ENCODE results near the gene VWC2.

VWC2 gene

DNA sequence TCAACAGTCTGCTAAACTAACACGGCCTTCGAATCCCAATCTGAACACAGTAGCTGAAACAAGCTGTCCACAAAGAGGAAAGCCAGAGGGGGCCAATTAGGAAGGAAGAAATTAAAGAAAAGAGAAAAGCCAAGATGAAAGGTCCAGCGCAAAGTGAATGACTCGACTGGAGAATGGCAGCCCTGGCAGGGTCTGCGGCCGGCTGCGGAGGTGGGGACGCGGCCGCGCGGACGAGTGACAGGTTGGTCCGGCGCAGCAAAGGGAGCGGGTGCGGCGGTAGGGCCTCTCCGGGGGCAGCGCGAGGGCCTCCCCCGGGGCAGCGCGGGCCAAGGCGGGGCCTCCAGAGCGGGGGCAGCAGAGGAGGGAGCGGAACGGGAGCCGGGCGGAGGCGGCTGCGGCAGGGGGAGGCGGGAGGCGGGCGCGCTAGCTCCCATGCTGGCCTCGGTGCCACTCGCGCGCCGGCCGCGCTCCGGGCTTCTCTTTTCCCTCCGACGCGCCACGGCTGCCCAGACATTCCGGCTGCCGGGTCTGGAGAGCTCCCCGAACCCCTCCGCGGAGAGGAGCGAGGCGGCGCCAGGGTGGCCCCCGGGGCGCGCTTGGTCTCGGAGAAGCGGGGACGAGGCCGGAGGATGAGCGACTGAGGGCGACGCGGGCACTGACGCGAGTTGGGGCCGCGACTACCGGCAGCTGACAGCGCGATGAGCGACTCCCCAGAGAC, at the start of gene VWC2:
Gene VWC2, plus strand, starts transcription at position 421 of the 718 bp plus-strand sequence. CDS start 1,798 bp downstream, outside the sequence.
- DNase-seq, result no peak

DNA sequence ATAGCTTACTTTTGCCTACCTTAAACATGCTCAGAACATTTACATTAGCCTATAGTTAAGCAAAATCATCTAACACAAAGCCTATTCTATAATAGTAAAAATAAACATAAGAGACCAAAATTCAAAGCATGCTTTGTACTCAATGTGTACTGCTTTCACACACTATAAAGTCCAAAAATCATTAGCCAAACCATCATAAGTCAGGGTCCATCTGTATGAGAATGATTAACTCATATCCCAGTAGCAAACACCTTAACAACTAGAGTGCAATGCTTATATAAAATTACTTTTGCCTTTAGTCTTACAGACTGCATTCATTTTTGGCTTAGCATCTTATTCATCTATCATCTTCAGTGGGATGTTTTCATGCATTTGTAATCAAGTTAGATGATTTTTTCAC, 49.4 kb upstream of the VWC2 start:
- DNase-seq, result no peak

DNA sequence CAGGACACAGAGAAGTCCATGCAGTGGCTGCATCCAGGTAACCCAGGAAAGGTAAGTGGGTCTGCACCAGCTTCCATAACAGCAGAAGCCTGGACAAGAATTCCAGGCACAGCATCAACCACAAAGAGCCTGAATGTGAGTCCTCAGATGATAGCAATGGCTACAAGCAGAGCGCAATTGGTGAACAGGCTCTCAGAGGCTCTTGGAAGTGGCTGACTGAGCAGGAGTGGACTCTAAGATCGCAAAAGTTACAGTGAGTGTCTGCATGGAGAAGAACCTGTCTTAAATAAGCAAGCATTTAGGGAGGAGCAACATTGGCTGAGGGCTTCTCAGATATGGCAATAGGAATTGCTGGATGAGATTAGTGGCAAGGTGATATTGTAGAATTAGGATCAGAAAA, 41.6 kb upstream of the VWC2 start:
- no peak for DNase-seq

DNA sequence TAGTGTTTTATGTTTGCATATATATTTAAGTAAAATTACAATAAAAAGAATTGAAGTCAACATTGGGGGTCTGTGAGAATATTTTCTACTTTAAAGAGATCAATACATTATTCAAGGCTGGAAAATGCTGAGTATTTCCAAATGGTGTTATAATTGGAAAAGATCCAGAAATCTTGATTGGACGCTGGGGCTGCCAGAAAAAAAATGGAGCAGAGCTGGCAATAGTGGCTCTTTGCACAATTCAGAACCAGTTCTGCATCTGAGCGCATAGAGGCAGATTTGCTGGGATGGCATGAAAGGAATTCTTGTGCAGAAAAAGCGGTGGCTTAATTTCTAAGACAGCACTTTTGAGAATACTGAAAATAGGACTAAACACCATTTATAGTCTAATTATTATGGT, 10.8 kb upstream of the VWC2 start:
- no peak for DNase-seq

DNA sequence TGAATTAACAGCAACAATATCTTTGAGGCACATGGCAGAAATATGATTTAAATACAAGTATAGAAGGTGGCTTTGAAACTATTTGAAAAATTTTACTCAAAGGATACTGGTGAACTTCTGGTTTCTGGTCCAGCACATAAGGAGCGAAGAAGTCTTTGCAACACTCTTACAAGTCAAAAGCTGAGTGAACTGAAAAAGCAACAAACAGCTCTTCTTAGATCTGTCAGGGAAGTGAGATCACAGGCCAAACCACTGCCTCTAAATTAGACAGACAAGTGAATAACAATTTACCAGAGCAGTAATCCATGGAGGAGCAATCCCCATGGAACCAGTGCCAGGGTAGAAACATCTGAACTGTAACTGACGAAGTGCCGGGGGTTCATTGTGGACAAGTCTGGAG, 9.6 kb upstream of the VWC2 start:
- DNase-seq, result no peak

DNA sequence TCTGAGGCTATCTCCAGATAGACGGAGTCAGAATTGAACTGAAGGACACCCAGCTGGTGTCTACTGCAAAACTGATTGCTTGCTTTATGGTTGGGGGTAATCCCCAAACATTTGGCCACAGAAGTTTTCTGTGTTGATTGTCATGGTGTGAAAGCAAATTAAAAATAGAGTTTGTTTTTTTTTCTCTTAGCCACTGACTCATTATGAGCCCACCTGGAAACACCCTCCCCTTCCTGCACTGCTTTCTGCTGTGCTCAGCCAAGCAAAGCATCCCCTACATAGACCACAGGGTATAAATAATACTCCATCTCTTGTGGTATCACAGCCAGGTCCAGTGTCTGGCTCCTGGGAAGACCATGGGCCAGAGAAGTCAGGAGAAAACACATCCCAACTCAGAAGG, 6.5 kb upstream of the VWC2 start:
- DNase-seq, result no peak

DNA sequence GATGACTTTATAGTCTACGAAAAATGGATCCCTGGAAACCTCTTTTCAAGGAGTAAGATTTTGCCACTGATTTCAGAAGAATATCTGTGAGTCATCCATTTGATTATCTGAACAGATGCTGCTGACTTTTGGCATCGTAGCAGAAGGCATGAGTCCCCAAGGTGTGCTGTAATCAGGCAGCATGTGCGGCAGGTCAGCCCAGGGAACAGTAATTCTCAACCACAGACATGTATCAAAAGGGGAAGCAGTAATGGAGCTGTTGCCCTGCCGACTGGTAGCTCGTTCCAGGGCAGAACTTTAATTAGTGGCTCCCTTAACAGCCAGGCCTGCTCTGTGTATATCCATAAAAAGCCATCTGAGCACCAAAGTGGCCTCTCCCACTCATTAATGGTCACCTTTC, 5.7 kb upstream of the VWC2 start:
- no peak for DNase-seq

DNA sequence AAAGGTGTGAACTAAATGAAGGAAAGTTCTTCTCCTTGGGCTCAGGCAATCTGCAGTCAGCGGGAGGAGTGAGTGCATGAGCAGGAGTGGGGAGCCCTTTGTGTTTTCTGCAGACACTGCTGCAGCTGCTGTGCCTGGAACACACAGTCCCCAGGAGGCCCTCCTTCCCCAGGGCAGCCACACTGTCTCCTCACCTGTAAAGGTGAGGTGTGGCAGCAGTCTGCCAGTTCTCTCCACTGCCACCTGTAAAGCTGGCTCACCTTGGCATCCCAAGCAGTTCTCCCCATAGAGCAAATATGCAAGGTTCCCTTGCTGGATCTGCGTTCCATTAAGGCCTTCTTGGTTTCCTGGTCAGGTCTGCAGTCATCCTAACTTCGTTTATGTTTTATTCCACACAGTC, 5.2 kb upstream of the VWC2 start:
- DNase-seq, result no peak

DNA sequence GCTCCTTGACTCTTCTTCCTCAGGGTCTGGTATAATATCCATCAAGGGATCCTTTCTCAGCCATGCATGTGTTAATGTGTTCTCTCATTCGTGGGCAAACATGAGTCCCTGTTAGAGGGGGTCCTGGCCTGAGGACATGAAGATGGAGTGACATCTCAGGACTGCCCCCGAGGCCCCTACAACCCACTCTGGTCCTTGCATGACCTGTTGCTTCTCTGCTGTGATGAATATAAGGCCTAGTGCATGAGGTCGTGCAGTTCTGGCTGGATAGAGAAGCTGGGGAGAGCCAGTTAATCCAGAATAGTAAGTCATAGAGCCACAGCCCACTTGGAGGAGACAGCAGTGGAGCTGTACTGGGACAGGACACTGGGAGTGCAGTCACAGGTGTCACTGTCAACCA, 4.6 kb upstream of the VWC2 start:
- no peak for DNase-seq

DNA sequence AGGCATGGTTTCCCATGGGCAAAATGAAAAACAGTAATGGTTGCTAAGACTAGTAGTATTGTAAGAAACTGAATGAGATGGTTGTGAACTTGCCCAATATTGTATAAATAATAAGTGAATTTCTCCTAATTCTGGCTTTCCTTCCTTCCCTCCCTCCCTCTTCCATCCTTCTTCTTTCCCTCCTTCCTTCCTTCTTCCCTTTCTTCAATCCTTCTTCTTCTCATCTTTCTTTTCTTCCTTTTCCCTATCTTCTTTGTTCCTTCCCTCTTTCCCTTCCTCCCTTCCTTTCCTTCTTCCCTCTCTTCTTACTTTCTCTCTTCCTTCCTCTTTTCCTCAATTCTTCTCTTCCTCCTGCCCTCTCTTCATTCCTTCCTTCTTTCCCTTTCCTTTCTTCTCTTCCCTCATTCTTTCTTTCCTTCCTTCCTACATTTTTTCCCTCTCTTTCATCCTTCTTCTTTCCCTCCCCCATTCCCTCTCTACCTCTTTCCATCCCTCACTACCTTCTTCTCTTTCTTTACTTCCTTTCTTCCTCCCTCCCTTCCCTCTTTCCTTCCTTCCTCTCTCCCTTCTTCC, 4.1 kb upstream of the VWC2 start:
- no peak for DNase-seq

DNA sequence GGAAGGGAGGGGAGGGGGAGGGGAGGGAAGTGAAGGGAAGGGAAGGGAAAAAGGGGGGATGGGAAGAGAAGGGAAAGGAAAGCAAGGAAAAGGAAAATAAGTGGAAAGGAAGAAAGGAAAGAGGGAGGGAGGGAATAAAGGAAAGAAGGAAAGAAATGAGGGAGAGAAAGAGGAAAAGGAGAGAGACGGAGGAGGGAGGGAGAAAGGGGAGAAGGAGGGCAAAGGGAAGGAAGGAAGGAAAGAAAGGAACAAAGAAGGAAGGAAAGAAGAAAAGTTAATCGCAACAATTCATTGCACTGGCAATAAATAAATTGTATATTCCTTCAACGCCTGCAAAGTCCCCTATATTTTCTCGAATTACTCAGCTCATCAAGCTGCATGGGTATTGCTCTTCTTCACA, 2.6 kb upstream of the VWC2 start:
- DNase-seq, result no peak

DNA sequence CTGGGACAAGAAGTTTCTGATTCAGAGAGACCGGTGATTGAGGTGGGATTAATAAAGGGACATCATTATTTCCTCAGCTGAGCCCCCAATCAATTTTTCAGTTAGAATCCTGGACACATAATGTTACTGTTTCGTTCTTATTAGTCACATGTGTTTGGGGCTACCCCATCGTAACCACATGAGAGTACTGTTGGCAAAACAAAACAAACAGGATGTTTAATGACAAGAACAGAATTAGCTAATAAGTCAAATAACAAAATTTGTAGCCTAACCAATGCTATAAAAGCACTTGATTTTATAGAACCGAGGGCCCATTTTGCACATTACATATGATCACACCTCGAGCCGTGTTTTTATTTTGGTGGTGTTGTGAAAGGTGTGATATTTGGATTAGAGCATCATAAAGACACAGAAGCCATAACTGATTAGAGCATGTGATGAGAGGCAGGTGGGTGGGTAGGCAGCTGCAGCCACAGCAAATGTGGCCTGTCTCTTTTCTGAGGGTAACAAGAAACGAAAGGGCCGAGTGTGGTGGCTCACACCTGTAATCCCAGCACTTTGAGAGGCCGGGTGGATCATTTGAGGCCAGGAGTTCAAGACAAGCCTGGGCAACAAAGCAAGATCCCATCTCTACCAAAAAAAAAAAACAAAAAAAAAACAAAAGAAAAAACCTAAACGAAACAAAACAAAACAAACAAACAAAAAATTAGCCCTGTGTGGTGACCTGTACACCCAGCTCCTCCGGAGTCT, 1.8 kb upstream of the VWC2 start:
- no peak for DNase-seq

DNA sequence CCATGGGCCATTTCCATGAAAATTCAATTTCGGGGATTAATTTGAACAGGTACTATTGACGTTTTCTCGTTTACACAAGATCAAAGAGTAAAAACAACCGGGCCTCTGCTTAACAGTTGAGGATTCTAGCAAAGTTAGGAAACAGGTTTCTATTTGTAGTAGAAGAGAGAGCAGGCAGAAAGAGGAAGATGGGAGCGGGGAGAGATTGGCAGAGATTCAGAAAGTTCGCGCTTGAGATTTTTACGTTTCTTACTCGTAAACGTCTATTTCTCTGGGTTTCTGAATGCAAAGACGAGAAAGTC, 571 bp upstream of the VWC2 start:
- no peak for DNase-seq

DNA sequence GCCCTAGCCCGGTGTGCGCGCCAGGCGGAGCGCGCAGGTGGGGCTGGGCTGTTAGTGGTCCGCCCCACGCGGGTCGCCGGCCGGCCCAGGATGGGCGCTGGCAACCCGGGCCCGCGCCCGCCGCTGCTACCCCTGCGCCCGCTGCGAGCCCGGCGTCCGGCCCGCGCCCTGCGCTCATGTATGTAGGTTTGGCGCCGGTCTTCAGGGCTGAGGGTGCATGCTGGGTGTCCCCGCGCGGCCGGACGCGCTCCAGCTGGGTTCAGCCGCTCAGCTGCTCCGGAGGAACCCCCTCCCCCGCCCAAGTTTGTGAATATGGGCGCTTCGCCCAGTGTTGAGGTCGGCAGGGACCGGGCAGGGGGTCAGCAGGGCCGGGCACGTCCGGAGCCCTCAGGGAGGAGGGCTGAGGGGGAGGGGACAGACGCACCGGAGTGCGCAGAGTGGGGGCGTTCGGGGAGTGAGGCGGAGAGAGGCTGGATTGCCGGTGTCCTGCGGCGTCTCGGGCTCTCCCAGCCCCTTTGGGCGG, 559 bp downstream of the VWC2 start:
- DNase-seq, result no peak

DNA sequence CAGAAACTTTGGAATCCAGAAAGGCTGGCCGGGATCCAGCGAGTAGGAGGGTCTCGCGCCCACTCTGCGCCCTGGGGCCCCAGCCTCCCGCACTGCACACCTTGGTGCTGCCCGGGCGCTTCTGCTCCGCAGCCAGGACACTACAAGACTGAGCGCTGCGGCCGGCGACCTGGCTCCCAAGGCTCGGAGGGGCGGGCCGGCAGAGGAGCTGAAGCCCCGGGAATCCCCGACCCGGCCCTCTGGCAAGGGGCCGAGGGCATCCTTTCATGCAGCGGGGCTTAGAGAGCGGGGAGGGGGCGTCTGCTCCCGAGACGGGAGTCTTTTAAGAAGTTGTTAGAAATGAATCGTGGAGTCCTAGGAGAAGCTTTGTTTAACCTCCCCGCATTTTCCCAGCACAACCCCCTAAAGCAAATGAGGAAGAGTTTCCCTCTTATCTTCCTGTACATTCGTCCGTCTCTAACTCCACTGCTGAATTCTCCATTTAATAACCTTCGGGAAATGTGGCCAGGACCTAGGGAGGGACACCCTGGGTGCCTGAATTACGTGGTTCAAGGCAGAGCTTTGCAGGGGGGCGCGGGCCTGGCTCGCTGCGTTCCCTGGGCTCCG, 1.1 kb downstream of the VWC2 start:
- DNase-seq, result no peak

DNA sequence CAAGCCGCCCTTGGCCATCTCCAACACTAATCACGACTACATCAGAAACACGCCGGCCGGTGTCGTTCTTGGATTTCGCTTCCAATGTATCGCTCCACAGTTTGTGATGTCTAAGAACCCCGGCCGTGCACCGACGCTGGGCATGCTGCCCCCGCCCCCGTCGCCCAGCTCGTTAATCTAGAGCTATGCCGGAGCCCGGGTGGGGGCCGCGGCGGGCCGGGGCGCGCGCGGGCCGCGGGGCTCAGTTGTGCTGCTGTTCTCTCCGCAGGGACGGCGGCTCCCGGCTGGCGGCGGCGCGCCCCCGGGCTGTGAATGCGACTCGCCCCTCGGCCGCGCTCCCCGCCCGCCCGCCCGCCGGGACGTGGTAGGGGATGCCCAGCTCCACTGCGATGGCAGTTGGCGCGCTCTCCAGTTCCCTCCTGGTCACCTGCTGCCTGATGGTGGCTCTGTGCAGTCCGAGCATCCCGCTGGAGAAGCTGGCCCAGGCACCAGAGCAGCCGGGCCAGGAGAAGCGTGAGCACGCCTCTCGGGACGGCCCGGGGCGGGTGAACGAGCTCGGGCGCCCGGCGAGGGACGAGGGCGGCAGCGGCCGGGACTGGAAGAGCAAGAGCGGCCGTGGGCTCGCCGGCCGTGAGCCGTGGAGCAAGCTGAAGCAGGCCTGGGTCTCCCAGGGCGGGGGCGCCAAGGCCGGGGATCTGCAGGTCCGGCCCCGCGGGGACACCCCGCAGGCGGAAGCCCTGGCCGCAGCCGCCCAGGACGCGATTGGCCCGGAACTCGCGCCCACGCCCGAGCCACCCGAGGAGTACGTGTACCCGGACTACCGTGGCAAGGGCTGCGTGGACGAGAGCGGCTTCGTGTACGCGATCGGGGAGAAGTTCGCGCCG, 1.9 kb downstream of the VWC2 start:
- DNase-seq, result no peak

DNA sequence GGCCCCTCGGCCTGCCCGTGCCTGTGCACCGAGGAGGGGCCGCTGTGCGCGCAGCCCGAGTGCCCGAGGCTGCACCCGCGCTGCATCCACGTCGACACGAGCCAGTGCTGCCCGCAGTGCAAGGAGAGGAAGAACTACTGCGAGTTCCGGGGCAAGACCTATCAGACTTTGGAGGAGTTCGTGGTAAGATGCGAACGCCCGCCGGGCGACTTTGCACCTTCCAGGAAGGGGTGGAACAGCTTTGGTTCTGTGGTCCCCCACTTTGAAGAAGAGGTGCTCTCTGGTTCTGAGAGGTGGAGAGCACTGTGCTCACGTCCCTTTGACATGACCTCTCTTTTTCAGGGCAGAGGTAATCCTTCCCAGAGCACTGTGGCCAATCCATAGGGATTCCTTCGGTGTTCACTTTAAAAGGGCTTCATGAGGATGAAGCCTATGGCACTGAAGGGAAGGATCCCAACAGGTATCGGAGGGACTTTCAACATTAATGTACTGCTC, 2.6 kb downstream of the VWC2 start:
- no peak for DNase-seq

DNA sequence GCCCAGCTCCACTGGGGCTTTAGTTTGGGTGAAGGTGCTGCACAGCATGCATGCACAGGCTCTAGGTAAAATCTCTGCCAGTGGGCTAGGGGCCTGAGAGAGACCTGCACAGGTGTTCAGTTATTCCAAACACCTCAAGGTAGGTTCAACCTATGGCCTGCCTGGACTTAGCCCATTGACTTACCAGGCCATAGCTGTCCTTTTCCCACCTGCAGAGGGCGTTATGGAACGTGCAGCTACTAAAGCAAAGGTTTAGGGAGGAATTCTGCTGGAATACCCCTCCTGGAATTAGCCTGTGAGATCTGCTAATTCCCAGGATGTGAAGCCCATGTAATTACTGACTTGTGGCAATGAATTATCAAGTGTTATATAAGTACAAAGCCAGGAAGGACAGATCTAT, 3.6 kb downstream of the VWC2 start:
- DNase-seq, result no peak

DNA sequence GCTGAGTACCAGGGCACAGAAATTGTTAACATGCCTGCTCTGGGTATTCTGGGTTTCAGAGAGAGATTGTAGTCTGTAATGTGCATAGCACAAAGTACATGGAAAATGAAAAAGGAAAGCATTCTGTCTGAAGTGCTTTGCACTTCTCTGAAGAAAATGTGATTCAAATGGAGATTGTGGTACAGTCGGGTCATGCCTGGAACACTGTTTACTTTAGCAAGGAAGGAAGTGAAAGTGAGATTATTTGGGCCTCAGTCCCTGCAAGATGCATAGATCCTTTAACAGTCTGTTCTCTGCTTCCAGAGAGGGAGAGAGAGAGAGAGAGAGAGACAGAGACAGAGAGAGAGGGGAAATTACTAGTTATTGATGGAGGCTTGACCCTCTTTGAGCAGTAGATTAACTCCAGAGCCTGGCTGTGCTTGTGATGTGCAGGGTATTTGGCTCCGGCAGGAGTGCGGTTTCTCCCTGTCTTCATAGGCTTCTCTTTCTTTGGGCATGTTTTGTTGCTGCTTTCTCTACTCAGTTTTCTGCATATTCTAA, 5.4 kb downstream of the VWC2 start:
- DNase-seq, result no peak

DNA sequence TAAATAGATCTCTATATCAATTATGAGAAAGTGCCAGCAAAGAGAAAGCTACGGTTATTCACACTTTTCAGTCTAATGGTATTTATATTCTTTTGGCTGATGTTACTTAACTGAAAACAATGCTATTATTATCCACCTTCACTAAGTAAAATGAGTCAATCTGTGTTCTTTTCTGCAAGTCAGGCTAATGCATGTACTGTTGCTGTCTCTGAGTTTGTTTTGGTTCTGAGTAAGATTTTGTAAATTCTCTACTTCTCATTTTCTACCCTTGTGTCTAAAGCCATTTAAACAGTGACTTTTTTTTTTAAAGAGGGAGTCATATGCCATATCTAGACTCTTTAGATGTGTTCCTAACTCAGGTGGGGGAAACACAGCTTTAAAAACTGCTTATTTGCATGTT, 7.5 kb downstream of the VWC2 start:
- DNase-seq, result no peak

DNA sequence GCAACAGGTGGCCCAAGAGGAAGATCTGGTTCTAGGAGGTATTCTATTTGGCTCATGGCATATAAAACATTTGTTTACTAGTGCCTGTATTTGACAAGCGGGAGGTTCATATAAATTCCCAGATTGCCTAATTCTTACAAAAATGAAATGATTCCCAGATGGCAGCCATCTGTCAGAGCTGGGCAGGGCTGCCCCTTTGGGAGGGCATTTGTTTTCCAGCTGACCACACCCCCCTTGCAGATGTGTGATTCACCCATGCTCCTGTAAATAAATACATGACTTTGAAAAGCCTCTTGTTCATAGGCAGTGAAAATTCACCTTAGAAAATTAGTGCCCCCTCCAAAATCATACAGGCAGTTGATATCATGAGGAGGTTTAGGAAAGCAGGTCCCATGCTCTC, 8.6 kb downstream of the VWC2 start:
- no peak for DNase-seq

DNA sequence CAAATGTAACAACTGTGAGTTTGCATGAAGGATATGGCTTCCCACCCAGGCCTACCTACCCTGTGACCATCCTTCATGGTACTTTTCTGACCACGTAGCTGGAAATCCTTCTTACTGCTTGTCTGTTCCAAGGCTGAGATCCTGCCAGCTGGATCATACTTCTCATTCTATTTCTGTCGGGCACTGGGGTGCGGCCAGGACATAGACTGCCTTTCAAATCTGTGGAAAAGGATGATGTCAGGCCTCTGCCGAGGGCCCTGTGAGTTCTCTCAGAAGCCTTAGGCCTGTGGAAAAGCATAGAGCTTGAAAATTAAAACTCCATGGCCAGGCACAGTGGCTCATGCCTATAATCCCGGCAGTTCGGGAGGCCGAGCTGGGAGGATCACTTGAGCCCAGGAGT, 10.0 kb downstream of the VWC2 start:
- DNase-seq, result no peak
